8988T (cell line): ENCODE results near the gene RELL1.
"Not testable (repeated sequence)": the region's sequence is repeated elsewhere in the genome, so short reads cannot be mapped to it uniquely, and the experiment has no call there.

Experiments used
- DNase-seq: peaks from one replicate; pipeline ENCODE4 v3.0.0; 2011

Gene RELL1

DNA sequence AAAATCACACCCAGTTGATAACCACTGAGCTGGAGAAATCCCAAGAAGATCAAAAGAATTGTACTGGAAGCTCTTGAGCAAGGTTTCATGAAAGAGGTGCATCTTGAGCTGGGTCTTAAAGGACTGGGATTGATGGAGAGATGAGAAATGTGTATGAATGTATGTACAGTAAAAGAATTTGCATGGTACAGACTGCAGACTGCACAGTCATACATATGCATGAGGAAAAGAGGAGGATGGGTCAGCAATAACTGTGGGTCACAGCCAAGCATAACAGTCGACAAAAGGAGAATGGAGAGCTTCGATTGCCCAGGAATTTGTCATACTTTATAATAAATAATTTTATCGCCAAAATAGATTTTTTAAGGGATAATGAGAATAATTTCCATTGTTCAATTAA, 4.8 kb upstream of the RELL1 start:
- no peak for DNase-seq

DNA sequence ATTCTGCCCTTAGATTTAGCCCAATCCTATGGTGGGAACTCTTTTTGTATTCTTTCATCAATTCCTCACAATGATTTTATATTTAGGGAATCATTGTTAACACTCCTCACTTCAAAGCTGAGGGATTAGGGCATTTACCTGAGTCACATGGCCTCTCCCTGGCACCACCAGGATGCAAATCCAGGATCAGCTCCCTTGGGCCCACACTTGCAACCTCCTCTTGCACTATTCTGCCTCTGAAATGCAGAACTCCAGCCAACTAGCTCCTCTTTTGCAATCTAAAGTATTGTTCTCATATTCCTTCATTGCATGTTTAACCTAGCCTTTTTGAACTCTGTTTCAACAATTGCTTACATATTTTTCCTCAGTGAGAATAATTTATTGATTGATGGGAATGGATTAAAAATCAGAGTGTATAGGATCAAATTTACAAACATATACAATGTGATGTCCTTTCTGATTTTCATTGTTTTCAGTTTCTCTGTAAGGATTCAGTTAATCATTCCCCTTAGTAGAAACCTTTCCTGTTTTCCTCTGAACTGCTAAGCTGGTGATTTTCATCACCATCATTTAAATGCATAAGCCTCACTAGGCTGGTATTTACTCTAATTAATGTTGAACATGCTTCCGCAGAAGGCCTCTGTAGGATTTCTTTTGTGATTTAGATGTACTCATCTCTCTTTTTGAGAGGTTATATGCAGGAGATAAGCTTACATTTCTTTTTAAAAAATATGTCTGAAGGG, 3.3 kb upstream of the RELL1 start:
- no peak for DNase-seq

DNA sequence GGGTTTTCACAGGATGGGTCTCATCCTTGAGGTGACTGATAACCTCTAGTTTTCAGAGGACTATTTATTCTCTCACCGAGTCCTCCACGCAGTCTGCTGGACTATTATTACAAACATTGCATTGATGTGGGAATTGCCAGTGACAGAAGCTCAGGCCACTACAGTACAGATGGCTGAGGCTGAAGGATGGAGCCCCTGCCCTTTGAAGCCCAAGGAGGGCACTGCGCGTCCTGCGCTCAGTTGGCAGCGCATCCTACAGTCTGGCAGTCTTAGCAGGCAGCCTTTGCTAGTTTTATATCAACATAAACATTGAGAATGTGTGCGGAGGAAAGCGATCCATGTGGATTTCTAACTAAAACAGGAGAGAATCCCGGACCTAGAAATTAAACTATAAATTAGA, 1.5 kb upstream of the RELL1 start:
- DNase-seq: no peak

DNA sequence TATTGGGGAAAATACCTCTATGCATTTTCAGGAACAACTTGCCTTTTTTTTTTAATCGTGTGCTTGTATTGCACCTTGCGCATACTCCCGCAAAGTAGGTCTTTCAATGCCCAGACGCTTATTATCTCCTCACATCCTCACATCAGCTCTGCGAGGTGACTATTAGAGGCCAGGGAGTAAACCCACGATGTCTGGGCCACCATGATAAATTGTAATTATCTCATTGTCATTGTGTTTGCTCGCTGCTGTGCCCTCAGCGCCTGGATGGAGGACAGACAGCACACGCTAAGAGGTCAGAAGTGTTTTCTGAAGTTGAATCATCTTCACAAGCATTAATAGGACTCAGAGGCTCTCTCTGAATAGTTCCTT, 1.0 kb upstream of the RELL1 start:
- no peak for DNase-seq

DNA sequence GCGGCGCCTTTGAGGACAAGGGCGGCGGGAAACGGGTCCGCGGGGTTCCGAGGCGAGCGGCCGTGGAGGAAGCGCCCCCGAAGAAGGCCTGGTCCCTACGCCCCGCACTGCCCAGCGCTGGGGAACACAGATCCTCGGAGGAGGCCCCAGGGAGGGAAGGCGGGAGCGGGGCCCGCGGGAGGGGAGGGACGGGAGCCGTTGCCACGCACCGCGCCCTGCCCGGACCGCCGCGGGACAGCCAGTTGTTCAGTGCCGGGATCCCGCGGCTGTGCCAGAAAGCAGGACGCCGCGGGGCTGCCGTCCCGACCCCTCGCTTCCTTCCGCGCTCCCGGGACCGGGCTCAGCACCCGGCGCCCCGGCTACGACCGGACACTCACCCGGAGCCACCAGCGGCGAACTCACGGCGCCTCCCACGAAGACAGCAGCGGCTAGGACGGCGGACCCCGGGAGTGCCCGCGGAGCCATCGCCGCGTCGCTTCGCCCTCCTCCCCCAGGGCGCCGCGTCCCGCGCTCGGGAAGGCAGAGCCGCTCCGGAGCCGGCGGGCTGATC, 278 bp downstream of the RELL1 start:
- DNase-seq: peak; percentile 32

DNA sequence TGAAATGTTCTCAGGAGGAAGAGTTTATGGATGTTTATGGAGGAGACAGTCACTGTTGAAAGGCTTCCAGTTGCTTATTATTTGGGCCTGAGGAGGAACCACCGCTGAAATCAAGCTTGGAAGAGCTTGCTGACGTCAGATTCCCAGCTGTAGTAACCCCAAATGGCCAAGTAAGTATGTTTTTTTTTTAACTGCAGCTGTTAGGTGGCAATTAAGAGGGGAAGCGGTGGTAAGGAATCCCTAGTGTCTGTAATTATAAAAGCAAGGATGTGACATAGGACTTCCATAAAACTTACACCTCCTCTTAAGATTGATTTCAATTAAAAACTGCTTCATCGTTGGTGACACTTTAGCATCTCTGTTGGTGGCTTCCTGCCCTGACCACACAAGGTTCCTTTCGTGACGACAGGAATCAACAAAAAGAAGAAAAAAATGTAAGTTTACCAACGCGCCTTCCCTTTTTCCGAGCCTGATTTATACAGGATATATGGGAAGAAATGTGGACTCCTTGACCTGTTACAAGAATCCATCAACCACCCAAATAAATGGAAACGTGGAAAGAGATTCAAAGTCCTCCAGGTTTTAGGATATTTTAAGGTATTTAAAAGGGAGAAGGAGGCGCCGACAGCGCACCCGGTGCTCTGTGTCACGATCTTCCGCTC, 884 bp downstream of the RELL1 start:
- DNase-seq: no peak

DNA sequence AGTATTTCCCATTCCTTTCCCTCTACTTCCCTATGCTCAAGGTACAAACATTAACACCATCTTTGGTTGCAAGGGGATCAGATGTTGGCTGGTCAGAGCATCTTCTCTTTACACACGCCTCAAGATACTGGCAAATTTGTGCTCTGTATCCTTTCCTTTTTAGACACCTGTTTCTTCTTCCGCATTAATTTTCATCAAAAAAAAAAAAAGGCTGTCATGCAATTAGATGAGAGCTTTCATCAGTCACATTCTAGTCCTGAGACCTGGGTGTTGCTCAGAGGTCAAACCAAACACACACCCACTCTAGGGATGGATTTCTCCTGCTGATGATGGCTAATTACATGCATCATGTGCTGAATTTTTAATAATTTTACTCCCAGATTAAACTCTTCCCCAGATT, 2.0 kb downstream of the RELL1 start:
- DNase-seq: no peak

DNA sequence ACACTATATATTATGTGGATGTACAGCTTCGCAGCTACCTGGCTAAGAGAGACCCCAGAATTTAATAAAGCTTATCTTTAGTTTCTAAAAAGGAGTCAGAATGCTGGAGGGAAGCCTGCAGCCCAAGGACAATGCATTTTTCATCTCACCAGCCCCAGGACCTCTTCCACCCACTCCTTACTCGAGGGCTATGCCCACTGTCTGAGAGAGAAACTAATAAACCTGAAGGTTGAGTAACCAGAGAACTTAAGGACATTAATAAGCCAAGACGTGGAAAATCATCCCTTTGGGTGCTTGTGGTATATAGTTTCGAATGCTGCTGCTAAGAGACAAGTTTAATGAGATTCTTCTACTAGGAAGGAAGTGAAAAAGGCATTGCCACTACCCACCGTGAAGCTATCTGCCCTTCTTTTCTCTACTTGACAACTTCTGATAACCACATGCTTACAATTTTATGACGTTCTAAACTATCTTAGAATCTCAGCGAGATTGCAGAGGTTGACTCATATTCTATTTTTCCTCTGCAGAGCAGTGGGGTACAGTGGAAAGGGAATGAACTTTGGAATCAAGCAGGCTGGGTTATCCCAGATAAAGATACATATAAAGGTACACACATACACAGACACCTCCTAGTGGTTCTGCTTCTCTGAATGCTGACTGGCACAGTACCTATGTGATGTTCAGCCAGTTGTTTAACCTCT, 3.3 kb downstream of the RELL1 start:
- no peak for DNase-seq

DNA sequence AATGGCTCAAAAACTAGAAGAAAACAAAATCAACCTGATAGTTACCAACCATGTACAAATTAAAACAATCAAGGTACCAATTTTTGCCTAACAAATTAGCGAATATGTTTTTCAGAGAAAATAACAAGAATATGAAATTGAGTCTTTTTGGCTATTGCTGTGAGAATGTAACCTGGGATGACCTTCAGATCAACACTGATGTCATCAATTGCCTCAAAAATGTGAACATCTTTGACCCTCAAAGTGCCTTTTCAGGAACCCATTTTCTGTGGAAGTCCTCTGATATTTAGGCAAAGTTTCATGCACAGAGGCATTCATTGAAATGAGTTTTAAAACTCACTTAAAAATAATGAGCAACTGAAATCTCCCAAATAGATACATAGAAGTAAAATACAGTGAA, 6.1 kb downstream of the RELL1 start:
- DNase-seq: no peak

DNA sequence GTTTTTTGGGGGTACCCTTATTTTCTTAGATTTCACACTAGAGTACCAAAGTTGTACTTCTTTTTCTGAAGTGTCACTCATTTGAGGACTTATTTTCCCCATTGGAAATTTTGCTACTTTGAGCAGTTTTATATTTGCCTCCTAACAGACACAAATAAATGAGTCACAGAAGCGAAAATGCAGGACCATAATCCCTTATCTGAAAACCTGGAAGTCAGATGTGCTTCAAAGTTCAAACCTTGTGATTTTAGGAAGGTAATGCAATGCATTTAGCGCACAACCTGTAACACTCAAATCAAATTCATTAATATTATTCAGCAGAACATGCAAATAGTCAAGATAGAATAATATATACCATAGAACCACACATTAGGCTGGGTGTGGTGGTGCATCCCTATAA, 6.9 kb downstream of the RELL1 start:
- DNase-seq: no peak

DNA sequence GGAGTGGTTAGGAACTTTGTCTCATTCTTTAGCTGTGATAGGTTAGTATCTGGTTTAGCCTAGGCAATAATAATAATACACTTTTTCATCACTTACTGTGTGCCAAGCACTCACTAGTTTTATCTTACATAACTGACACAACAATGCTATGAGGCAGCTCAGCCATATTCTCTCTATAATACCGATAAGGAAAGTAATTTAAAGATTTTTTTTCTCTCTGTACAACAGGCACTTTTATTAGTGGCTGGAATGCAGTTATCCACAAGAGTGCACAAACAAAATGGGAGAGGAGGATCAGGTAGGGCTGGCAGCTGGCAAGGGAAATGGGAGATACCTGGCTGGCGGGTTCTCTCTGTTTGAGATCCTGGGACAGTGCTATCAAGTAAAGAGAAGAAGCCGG, 7.6 kb downstream of the RELL1 start:
- no peak for DNase-seq

DNA sequence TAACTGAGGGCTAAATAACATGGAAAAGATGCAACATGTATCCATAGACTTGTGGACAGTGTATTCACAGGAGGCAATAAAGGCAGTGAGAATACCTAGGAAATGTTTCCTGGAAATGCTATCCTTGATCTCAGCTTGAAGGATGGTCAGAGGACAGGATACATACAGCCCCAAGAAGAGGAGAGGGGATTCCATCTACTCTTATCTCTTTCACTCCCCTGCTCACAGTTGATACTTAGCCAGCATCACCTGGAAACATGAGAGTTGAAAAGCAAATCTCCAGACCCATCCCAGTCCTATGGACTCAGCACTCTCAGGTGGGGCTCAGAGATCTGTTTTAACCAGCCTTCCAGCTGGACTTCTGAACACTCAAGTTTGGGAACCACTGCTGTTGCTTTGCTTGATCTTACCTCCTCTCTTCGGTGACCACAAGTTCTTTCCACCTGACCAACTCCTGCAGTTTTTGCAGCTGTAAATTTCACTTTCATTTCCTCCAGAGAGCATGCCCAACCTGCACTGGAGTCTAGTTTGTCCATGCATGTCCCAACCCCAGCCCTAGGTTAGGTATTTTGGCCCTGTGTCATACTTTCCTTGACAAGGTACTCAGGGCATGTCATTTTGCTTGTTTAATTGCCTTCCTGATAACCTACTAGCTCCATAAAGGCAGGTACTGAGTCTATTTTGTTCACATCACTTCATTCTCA, 10.4 kb downstream of the RELL1 start:
- no peak for DNase-seq

DNA sequence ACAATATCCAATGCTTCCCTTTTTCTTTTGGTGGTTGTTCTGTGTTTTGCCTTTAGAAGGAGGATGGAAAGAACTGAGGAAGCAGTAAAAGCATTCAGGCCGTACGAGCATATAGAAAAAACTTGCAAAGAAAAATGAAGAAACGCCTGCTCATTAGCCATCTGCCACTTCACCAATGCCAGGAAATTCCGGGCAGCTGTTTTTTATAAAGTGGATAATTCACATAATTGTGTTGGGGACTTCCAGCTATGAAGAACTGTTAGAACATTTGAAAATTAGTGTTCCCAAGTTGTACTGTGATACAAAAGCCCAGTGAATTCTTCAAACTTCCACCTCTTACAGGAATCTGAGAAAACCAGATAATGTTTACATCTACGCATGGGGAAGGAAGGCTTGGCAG, 11.7 kb downstream of the RELL1 start:
- DNase-seq: no peak

DNA sequence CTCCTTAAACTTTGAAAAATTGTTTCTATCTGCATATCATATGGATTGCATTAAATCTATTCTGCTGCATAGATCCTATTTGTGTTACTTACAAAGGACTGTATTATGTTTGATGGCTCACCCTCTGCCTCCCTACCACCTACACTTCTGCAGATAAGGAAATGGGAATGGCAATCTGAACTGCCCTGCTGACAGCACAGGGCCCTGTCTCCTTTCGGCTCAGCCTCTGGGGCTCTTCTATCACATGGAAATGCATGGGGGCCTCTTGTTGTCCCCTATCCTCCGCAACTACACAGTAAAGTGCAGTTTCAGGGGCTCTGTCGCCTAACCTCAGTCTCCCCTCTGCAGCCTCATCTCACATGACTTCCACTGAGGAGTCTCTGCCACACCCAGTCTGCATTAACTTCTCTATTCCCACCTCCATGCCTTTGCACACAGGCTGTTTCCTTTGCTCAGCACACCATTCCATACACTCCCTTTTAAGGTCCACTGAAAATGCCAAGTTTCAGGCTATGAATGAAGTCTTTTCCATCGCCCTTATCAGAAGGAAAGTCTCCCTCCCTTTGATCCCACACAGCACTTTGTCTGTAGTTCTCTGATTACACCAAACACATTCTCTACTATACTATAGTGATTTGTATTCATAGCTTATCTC, 12.5 kb downstream of the RELL1 start:
- DNase-seq: no peak

DNA sequence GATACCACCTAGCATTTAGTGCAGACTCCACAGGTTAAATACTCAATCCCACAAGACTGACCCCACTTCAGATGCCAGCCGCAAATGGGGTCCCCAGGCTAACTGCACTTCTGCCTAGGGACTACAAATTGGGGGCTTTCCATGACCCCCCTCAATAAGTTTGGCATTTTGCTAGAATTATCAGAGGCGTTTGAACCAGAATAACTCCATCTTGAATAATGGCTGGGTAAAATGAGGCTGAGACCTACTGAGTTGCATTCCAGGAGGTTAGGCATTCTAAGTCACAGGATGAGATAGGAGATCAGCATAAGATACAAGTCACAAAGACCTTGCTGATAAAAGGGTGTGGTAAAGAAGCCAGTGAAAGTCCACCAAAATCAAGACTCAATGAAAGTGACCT, 15.1 kb downstream of the RELL1 start:
- no peak for DNase-seq

DNA sequence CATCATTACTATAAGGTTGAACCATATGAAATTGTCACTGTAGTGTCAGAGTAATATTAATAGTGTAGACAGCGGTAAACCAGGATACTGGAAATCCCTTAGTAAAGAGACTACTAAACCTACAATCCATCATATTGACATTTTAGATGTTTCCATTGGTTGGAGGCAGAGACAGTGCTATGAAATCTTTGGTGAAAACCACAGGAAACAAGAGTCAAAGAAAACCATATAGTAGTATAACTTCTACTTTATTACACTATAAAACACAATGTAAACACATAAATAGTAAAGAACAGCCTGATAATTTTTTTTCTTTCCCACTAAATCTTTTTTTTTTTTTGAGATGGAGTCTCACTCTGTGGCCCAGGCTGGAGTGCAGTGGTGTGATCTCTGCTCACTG, 15.9 kb downstream of the RELL1 start:
- no peak for DNase-seq

DNA sequence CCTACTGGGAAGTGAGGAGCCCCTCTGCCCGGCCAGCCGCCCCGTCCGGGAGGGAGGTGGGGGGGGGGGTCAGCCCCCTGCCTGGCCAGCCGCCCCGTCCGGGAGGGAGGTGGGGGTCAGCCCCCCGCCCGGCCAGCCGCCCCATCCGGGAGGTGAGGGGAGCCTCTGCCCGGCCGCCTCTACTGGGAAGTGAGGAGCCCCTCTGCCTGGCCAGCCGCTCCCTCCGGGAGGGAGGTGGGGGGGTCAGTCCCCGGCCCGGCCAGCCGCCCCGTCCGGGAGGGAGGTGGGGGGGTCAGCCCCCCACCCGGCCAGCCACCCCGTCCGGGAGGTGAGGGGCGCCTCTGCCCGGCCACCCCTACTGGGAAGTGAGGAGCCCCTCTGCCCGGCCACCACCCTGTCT, 17.1 kb downstream of the RELL1 start:
- DNase-seq: not testable (repeated sequence)

DNA sequence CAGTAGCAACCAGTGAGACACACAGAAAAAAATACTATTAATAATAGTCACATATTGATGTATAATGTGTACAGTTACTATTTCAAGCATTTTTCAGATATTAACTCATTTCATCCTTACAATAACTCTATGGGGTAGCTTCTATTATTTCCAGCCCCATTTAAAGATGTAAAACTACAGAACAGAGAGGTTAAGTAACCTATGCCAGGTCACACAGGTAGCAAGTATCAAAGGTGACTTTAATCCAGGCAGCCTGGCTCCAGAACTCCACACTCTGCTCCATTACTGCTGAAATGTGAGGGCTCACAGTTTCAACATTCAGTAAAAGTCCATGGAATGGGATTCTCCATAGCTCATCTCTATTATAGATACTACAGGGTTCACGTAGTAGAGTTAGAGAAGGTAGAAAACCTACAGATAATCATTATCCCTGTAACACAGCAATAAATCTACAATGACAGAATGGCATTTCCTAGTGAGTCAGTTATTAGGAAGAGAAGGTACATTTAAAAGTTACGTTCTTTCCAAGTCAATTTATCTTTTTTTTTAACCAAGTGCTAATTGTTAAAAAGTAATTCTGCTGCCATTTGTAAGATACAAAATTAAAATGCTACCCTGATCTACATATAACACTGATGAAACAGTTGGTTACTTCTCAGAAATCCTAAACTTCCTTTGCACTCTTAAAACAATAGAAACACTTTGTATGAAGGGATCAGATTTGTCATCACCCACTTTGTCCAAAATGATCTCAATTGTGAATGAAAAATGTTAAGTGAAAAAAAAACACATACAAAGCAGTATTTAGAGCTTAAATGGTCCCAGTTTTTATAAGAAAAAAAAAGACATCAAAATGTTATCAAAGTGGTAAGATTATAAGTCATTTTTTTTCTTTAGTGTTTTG, 18.7 kb downstream of the RELL1 start:
- DNase-seq: no peak

DNA sequence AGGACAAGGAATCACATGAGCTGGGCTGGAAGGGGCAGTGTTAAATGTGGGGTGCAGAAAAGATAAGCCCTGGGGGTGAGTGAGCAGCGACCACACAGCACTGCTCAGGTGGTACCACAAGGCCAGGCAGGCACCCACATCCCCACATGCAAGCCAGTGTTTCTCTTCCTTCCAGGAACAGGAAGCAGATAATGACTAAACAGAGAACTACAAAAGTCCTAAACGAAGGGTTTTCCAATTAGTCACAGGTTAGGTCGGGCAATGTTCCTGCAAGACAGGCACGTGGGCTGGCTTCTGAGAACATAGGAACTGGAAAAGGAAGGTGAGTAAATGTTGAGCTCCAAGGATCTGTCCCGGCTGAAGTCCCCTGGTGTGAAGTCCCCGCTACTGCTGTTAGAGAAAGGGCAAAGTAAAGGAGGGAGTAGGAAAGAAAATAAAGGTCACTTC, 19.5 kb downstream of the RELL1 start:
- DNase-seq: peak; percentile 65

DNA sequence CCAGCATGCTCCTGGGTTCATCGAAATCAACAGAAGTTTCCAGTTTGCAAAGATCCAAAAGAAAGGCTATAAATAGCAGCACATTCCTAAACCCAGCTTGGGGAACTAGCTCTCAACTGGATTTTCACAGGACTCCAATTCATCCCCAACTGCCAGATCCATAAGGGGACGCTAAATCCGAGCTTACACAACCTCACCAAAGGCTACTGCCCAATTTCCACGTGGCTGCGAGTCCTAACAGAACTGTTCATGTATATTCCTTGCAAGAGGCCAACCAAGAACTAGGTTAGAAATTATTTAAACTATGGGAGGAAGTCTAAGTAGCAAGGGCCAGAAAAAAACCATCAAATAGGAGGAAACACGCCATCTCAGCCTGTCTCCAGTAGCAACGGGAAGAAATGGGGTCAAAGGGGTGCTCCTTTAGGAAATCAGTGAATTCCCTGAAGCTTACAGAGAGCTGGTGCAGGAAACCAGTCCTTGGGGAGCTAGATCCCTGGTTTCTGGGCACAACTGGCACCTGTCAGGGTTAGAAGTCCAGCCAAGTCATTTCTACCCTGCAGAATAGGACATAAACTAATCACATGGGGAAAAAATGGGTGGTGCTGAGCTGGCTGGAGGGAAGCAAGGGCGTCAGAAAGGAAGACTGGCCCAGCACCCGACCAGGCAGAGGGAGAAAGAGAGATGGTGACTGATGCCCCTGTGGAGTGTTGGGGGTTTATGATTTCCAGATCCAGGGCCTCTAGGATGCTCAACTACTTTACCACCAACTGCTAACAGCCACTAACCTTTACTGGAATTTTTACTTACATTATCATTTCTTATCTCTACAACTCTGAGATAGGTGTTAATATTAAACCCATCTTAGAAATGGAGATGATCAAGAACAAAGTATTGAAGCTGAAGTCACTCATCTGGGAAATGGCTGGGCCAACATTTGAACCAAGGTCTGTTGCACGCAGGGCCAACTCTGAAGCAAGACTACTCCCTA, 20.5 kb downstream of the RELL1 start:
- no peak for DNase-seq
